Fibroblast of peridontal ligament (primary cell): ENCODE measurements around the gene OTULIN.

ENCODE experiments used
- DNase-seq: peaks from one replicate; pipeline ENCODE4 v3.0.0-alpha.2; 2010; ENCODE audit errors: extremely low read depth

OTULIN gene

DNA sequence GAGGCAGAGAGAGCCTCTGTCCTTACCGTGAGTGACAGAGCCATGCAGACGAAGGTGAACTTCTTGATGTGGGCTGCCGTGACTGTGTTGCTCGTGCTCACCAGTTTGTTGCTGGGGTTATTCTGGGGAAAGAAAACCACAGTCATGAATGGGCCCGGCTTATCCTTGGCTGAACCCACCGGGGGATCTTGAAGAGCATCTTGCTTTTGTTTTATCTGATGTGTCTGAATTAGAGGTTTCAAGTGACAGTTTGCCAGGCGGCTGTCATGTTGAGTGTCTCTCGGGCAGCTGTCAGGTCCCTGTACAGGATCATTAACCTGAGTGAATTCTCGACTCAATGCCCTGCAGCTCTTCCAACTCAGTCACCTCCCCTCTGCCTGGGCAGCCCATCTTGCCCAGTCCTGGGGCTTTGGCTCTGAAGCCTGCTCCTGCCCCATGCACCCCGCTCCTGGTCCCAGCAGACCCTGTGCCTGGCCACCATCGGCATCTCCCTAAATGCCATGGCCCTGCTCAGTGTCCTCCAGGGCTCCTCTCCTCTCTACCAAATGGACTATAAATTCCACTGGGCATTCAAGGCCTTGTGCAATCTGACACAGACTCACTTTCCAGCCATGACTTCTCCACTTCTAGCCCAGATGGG is 77.4 kb downstream of the OTULIN start:
- no peak for DNase-seq

DNA sequence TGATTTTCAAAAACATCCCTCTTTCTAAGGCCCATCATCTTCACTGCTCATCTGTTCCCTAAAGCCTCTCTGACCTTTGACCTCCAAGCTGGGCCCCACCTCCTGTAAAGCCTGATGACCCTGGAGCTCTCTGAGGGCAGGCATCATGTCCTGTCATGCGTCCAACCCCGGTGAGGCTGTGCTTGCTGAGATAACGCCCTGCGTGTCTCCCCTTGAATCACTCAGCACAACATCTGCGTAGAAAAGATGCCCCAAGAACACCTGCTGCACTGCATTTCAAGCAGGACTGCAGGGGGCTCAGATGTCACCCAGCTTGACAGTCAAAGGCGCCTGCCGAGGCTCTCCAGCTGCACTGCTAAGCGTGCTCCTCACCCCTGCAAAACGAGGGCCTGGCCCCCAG is 78.0 kb downstream of the OTULIN start:
- no peak for DNase-seq

DNA sequence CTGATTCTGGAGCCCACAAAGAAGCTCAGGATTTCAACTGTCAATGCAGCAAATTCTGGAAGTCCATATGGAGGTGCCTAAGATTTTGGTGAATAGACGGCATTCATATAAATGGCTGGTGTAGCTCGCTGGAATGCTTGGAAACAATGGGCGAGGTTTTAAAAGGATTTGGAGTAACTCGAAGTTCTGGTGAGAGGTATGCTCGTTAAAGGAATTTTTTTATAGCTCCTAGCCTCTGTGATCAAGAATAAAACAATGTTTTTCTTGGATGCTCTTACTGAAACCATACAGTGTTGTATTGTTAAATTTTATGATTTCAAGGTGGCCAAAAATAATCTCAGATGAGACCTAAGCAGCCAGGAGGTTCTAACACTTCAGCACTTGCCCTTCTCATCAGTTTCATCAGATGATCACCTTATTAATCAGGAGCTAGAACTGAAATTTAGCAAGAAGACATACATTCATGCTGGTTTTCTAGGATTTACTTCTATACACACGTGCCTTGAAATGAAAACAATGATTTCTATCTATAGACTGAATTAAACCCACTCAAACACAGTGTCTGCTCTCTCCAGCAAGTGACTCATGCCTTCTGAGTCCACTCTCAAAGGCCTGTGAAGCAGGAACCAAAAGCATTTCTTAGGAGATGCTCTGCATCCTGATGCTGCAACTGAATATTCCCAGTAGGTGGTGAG is 79.2 kb downstream of the OTULIN start:
- peak; percentile 48 for DNase-seq

DNA sequence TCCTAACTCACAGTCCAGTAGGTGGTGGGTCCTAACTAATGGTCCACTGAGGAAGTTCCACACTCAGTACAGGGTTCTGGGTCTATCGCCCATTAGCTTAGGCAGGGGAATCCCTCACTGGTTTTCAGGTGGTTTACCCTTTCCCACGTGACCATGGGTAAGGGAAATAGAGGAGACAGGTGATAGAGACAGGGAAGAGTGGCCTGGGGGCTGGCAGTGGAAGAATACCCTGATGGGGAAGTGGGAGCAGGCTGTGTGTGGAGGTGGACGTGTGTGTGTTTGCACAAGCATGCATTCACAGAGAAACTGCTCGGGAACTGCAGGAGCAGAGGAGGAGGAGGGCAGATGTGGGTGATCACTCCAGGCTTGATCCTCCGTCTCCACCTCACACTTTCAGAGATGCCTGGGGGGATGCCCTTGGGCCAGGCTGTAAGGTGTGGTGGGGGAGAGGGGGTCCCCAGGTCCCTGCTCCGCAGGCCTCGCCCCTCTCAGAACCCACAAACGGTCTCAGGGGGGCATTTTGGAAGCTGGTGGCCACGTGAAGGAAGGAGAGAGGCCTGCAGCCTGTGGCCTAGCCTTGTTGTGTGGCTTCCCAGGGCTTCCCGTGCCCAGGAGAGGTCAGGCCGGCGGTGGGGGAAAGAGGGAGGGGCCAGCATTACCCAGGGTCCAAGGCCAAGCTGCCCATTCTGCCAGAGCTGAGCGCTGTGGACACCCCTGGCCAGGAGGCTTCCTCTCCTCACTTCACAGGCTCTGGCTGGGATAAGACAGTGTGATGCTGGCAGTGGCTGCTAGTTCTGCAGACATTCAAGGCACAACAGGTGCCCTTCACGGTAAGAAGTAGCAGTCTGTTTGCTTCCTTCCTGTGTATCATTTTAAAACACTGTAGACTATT is 80.0 kb downstream of the OTULIN start:
- DNase-seq, result no peak

DNA sequence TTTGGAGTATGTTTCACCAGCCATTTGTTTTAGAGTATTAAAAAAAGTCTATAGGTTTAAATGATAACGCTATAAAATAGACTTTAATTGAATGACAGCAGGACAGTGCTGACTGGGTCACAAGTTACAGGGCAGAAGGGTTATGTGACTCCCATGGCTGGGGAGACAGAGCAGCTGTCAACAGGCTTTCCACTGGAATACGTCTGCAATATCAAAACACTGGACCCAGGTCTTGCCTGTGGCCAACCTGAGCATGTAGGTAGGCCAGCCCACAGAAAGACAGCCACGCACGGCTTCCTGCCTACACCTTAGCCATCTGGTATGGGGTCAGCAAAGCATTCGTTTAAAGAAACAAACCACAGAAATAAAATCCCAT is 80.7 kb downstream of the OTULIN start:
- DNase-seq, result no peak

DNA sequence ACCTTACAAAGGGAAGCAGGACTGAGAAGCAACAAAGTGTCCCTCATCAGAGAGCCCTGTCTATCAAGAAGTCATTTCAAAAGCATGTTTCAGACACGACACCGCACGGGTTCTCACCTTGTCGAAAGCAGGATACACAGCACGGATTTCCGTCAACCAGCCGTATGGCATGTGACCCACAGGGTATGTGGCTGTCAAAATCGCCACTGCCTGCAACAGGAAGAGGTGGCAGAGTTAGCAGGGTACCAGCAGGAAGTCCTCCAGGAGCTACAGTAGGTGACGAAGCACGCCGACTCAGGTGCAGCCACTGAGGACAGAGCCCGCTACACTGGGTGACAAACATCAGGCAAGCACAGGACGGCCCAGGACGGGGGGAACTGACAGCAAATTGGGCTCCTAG is 81.2 kb downstream of the OTULIN start:
- no peak for DNase-seq

DNA sequence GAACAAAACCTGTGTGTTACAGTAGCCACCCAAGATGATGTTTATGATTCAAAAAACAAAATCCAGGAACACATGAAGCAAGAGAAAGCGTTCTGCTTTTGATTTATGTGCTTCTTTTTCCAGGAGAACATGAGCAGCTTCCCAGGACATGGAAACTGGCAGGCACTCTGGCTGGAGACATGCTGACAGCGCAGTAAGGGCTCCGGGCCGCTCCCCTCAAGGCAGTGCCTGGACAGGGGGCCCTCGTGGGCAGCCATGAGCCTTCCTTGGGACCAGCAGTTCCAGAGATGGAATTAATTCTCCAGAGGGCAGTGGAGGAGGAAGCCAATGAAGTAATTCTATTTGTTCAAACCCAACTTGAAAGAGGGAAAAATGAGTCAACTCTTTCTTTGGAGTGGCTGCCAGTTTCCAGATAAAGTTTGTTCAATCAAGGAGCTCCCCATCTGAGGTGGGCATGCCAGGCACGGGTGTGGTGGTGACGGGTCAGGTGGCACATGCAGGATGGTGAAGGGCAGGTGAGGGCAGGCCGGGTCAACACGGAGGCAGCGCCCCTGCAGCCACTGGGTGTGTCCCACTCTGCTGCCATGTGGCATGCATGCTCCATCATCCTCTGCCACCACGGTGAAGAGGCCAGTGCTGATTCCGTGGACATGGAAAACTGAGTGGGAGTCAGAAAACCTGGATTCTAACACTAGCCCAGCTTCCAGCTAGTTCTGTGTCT is 83.8 kb downstream of the OTULIN start:
- DNase-seq, result no peak
